ENCODE results near the gene FAM107B.

Gene FAM107B

DNA sequence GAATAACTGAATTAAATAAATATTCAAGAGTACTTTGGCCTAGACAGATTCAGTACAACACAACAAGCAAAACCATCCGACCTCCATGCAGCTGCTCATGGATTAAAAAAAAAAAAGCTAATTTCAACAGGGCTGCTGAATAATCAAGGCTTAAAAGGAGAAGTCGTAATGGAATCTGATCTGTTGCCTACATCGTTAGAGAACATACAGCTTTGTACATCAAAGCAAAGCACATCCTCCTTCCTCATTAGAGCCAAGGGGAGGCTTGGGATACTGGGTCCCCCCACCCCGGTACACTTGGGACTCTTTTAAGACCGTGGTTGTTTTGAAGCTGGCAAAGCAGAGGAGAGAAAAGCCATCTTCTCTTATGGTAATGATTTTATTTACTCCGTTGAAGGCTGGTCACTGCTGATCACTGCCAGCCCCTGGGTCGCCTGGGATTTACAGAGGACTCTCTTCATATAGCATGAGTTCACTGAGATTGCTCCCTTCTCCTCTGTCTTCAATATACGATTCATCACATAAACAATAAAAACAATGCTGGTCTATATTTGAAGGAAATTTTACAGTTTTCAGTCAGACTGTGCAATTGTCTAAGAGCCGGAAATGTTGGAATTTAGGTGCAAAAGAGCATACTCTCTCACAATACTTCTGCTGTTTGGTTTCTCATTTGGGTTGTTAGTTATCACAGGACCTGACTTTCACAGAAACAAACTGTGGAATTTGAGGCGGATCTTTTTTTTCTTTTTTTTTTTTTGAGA, 148.8 kb downstream of the FAM107B start:
- TF ChIP-seq, protein P1, sequence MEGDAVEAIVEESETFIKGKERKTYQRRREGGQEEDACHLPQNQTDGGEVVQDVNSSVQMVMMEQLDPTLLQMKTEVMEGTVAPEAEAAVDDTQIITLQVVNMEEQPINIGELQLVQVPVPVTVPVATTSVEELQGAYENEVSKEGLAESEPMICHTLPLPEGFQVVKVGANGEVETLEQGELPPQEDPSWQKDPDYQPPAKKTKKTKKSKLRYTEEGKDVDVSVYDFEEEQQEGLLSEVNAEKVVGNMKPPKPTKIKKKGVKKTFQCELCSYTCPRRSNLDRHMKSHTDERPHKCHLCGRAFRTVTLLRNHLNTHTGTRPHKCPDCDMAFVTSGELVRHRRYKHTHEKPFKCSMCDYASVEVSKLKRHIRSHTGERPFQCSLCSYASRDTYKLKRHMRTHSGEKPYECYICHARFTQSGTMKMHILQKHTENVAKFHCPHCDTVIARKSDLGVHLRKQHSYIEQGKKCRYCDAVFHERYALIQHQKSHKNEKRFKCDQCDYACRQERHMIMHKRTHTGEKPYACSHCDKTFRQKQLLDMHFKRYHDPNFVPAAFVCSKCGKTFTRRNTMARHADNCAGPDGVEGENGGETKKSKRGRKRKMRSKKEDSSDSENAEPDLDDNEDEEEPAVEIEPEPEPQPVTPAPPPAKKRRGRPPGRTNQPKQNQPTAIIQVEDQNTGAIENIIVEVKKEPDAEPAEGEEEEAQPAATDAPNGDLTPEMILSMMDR (IDR thresholded peaks at IDR 0.05; ENCODE audit: control insufficient read depth, extremely low read depth, insufficient read depth) = no peak
- H3K4me3 ChIP-seq (ENCODE audit: low read depth, low read length) = no peak overlapping the region
- no peak for DNase-seq (ENCODE audit: low read depth)

DNA sequence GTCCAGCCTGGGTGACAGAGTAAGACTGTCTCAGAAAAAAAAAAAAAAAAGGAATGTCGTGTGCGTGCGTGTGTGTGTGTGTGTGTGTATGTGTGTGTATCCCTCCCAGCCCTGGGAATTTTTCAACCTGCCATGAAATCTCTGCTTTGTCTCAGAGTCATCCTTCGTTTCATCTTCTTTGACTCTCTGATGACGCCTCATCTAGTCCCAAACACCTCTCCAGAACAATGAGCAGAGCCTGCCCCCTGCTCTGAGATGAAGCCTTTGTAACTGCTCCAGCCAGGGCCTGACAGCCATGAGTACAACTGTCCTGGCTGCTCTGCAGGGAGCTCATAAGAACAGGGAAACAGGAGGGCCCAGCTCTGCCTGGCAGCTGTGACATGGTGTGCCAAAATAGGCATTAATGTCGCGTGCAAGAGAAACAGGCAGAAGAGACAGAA, 149.5 kb downstream of the FAM107B start:
- no peak overlapping the region for H3K4me3 ChIP-seq (ENCODE audit: low read depth, low read length)
- no peak for DNase-seq (ENCODE audit: low read depth)
- TF ChIP-seq, protein P1 (IDR thresholded peaks at IDR 0.05; ENCODE audit: control insufficient read depth, extremely low read depth, insufficient read depth) = no peak

DNA sequence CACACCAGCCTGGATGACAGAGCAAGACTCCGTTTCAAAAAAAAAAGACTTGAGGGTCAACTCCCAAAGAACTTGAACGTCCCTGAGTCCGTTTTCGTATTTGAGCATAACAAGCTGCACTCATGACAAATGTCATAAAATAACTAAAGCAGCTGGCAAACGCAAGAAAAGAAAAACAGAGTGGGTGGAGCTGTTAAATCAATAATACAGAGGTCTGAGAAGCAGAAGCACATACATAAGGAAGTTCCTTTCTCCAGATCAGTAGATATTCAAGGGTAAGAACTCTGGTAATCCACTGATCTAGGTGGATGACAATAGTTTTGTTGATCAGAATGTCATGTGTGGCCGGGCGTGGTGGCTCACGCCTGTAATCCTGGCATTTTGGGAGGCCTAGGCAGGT, 150.1 kb downstream of the FAM107B start:
- no peak overlapping the region for H3K4me3 ChIP-seq (ENCODE audit: low read depth, low read length)
- DNase-seq (ENCODE audit: low read depth) = no peak
- TF ChIP-seq, protein P1 (IDR thresholded peaks at IDR 0.05; ENCODE audit: control insufficient read depth, extremely low read depth, insufficient read depth) = no peak

DNA sequence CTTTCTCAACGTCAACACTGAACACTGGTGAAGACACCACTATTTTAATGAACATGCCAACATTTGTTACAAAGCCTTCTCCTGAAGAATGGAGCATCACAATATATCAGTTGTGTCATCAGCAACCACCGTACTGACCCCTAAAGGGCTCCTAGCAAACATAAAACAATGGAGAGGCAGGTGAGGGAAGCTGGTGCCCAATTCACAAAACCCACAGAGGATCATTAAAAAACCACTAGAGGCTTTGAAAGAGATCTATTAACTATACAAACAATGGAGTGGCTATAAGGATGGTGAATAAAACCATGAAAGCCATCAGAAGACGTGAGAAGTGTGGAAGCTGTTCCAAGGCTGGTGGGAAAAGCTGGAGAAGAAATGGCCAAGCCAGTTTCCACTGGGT, 150.8 kb downstream of the FAM107B start:
- TF ChIP-seq, protein P1 (IDR thresholded peaks at IDR 0.05; ENCODE audit: control insufficient read depth, extremely low read depth, insufficient read depth) = no peak
- DNase-seq (ENCODE audit: low read depth) = no peak
- no peak overlapping the region for H3K4me3 ChIP-seq (ENCODE audit: low read depth, low read length)

DNA sequence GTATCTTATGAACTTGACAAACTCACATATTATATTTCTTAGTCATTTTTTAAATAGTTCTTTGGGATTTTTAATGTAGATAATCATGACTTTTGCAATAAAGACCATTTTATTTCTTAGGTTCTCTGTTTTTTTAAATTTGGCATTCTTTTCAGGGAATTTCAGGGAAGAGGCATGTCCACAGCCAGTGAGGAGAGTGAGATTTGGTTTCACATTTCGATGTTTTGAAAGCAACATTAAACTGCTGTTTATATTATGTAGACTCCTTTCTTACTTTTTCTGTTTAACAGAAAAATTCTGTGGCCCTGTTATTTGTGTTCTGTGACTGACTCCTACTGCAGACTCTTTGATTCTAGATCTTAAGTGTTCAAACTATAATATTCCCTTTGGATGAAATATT, 153.7 kb downstream of the FAM107B start:
- DNase-seq (ENCODE audit: low read depth) = no peak
- TF ChIP-seq, protein P1 (IDR thresholded peaks at IDR 0.05; ENCODE audit: control insufficient read depth, extremely low read depth, insufficient read depth) = no peak
- no peak overlapping the region for H3K4me3 ChIP-seq (ENCODE audit: low read depth, low read length)

DNA sequence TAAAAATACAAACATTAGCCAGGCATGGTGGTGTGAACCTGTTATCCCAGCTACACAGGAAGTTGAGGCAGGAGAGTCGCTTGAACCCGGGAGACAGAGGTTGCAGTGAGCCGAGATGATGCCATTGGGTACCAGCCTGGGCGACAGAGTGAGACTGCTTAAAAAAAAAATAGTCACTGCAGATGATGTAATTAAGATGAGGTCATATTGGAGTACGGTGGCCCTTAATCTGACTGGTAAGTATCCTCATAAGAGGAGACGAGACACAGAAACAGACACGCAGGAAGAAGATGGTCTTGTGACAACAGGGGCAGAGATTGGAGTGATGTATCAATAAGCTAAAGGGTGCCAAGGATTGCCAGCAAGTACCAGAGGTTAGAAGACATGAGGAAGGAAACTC, 156.0 kb downstream of the FAM107B start:
- no peak for DNase-seq (ENCODE audit: low read depth)
- TF ChIP-seq, protein P1 (IDR thresholded peaks at IDR 0.05; ENCODE audit: control insufficient read depth, extremely low read depth, insufficient read depth) = no peak
- H3K4me3 ChIP-seq (ENCODE audit: low read depth, low read length) = no peak overlapping the region

DNA sequence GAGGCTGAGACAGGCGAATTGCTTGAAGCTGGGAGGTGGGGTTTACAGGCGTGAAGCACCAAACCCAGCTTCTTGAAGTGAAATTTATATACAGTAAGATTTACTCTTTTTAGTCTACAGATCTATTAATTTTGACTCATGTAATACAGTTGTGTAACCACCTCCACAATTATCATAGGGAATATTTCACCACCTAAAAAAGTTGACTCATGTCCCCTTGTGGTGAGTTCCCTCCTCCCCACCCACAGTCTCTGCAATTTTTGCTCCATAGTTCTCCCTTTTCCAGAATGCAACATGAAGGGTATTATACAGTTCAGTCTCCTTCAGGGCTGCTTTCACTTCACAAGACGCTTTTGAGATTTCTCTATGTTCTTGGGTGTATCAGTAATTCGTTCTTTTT, 156.8 kb downstream of the FAM107B start:
- TF ChIP-seq, protein P1 (IDR thresholded peaks at IDR 0.05; ENCODE audit: control insufficient read depth, extremely low read depth, insufficient read depth) = no peak
- DNase-seq (ENCODE audit: low read depth) = no peak
- H3K4me3 ChIP-seq (ENCODE audit: low read depth, low read length) = no peak overlapping the region

Data from LNCaP clone FGC (cell line).